D721Med (cell line): ENCODE measurements around the gene DCUN1D3.

Experiments
- DNase-seq: peaks from one replicate; pipeline ENCODE4 v3.0.0; 2011; ENCODE audit warnings: low spot score; ENCODE audit not compliant: insufficient read length
- FAIRE-seq: peaks from 2 replicates; lab custom pipeline; 2011; peaks lifted over from hg19 to GRCh38; lab: Jason Lieb, UNC
- TF ChIP-seq, protein P1 (sequence below): IDR thresholded peaks from 2 replicates; pipeline ENCODE4 v1.5.1; 2012; ENCODE audit warnings: mild to moderate bottlenecking, control low read depth; ENCODE audit not compliant: insufficient read depth; ENCODE audit errors: missing control alignments

DCUN1D3 gene

DNA sequence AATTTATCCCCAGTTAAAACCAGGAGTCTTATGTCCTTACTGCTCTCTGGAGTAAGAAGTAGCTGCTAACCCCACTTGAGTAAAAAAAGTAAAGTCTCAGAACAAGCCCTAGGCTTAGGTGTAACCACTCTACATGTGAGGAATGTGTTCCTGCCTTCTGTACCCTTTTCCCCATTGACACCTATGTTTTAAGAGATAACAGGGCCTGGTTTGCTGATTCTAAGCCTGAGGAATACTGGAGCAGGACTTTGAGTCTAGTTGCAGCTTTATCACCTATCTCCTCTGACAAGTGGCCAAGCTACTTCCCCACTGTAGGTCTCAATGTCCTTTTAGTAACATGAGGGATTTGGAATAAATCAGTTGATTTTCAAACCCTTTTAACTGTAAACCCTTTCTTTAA lies 53.6 kb downstream of the DCUN1D3 start:
- DNase-seq (no peak), FAIRE-seq (no peak)
- TF ChIP-seq, protein P1, sequence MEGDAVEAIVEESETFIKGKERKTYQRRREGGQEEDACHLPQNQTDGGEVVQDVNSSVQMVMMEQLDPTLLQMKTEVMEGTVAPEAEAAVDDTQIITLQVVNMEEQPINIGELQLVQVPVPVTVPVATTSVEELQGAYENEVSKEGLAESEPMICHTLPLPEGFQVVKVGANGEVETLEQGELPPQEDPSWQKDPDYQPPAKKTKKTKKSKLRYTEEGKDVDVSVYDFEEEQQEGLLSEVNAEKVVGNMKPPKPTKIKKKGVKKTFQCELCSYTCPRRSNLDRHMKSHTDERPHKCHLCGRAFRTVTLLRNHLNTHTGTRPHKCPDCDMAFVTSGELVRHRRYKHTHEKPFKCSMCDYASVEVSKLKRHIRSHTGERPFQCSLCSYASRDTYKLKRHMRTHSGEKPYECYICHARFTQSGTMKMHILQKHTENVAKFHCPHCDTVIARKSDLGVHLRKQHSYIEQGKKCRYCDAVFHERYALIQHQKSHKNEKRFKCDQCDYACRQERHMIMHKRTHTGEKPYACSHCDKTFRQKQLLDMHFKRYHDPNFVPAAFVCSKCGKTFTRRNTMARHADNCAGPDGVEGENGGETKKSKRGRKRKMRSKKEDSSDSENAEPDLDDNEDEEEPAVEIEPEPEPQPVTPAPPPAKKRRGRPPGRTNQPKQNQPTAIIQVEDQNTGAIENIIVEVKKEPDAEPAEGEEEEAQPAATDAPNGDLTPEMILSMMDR: no peak

DNA sequence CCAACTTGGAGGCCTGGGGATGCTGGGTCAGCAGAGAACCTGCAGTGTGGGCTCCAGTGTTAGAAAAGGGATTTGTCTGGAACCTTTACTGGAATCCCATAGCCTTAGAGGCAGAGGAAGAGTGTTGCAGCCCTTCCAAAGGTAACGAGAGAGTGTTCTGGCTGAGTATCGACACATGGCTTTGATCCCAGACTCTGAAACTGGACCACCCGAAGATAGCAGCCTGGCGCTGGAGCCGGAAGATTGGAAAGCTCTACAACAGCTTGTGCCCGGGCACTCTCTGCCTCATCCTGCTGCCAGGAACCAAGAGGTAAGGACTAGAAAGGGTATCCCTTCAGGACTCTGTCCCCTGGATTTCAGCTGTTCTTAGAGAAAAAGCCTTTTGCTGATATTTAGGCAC lies 54.1 kb downstream of the DCUN1D3 start:
- TF ChIP-seq, protein P1: no peak
- FAIRE-seq (no peak), DNase-seq (no peak)

GRCh38 chr16:20844588-20844987 lies 55.6 kb downstream of the DCUN1D3 start:
- DNase-seq (no peak), FAIRE-seq (no peak)
- TF ChIP-seq, protein P1: no peak

- TF ChIP-seq, protein P1: no peak
- DNase-seq (no peak), FAIRE-seq (no peak)
Measured at GRCh38 chr16:20844054-20844453, 56.1 kb downstream of the DCUN1D3 start.

DNA sequence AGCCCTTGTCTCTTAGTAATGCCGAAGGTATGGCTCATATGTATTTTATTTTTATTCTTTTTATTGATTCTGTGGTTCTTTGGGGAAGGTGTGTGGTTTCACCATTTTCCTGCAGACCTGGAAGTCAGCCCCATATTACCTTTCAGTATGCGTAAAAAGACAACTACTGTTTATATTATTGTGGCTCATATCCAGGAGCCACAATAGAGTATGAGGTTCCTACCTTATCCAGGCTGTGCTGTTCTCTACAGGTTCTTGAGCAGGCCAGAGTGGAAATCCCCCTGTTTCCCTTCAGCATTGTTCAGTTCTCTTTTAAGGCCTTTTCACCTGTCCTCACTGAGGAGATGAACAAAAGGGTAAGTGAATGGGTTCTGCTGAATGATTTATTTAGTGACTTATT lies 60.7 kb downstream of the DCUN1D3 start:
- no peak for DNase-seq
- no peak for FAIRE-seq
- TF ChIP-seq, protein P1: no peak

DNA sequence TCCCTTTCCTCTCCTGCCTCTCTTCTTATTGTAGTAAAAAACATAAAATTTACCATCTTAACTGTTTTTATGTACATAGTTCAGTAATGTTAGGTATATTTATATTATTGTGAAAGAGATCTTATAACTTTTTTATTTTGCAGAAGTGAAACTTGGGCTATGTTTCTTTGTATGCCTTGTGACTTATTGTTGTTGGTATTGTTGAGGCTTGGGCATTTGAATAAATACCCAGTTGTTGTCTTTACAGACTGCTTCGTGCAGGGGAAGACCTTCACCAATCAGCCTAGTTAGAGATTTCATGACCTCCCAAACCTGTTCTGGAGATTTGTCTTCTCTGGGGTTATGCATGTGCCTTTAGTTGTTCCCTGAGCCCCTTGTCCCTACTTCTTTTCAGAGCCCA lies 61.9 kb downstream of the DCUN1D3 start:
- FAIRE-seq (no peak), DNase-seq (no peak)
- TF ChIP-seq, protein P1: no peak

DNA sequence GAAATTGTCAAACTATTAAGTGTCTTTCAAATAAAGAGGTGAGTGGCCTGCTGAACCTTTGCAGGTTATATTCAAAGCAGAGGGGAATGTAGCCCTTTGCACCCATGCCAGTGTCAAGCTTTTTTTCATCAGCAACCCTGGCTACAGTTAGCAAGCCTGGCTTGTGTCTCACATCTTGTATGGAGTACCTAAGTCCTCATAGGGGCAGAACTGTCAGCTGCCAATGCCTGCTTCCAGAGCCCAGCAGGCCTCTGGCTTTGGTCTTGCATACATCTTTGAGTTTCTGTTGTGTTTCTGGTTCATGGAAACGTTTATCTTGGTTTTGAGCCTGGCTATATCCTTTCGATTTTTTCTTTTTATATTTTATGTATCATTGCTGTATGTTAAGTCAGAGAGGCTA lies 67.1 kb downstream of the DCUN1D3 start:
- DNase-seq (no peak), FAIRE-seq (no peak)

More for the DNA sequence above, 67.1 kb downstream of the DCUN1D3 start:
- TF ChIP-seq, protein P1: no peak
